Mucosa of descending colon (tissue), 3 donors: ENCODE data around the gene SH3BGR. TPM values are rescaled to one million over a fixed set of nuclear protein-coding genes. Genes with fewer than 3 reads are reported as not detected.
"Not testable (repeated sequence)": the region's sequence is repeated elsewhere in the genome, so short reads cannot be mapped to it uniquely, and the experiment has no call there.

Experiments
- ATAC-seq: fragments of 200-7000 bp; cut with Tn5 transposase; one replicate; pipeline ENCODE4 v1.9.1; 2020; ENCODE audit warnings: mild to moderate bottlenecking, moderate library complexity
- DNase-seq, 3 donors: peaks; one replicate each; pipeline ENCODE4 v3.0.0-alpha.2; 2020
- H3K36me3 ChIP-seq: fragments of 200-600 bp; one replicate; pipeline ENCODE4 v1.8.0; 2021; ENCODE audit warnings: low read depth, mild to moderate bottlenecking
- H3K4me1 ChIP-seq: fragments of 200-600 bp; one replicate; pipeline ENCODE4 v1.8.0; 2021; ENCODE audit warnings: low read depth, mild to moderate bottlenecking
- H3K4me3 ChIP-seq: fragments of 200-600 bp; one replicate; pipeline ENCODE4 v1.8.0; 2021; ENCODE audit warnings: mild to moderate bottlenecking
- H3K9me3 ChIP-seq: fragments of 200-600 bp; one replicate; pipeline ENCODE4 v1.8.0; 2021; ENCODE audit warnings: mild to moderate bottlenecking
- intact Hi-C, 2 donors: fragments of 100-400 bp; cut with DNase I in 1 of 2; cut with micrococcal nuclease in 1 of 2; formaldehyde crosslinking; loops; one replicate each; pipeline versions ENCODE4 v1.11.0 to v1.11.1; 2022; cut with DNase I, micrococcal nuclease
- total RNA-seq, 3 donors: library from RNA; stranded (reverse); fragmentation: NEBNext Ultra II Directional in 2 of 3; extraction: Animal tissue kit (Norgen Biotek cat#: 25700) in 2 of 3; gene quantifications; one replicate each; pipeline versions ENCODE4 v1.2.1 to v1.2.4, GENCODE V29; 2021 to 2023
- TF ChIP-seq, protein P1 (sequence below): fragments of 200-600 bp; IDR thresholded peaks from one replicate; pipeline ENCODE4 v1.8.0; 2022; ENCODE audit warnings: antibody characterized with exemption, mild to moderate bottlenecking
- donor health status: DM: no; HTN: no; CAD: no; lungs with moderate emphysema.
- donor health status: DM: no; HTN: no; CAD: no.
- donor health status: DM: no; HTN: yes; CAD: no.

SH3BGR gene
- total RNA-seq, 3 donors from 2014 or later: 2.2 to 19.7 (median 5.0) TPM

DNA sequence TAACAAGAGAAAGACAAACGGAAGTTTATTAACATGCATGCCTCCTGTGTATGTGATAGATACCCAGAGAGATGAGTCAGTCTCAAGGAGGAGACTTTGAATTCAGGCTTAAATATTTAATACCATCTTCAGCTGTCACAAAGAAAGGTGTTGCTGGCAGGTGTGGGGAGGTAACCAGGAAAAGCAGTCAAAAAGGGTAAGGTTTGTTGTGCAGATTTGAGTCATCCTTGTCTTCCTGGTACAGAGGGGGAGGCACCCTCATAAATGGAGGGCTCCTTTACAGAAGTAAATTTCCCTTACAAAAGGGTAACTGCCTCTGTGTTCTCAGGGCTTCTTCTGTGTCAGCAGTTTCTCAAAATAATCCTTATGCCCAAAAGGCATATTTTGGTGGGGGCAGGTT, 85.8 kb downstream of the SH3BGR start:
- Histone ChIP-seq H3K4me3 (no peak overlapping the region), H3K36me3 (no peaks in the 10 kb centered on the region), H3K4me1 (no peaks in the 10 kb centered on the region), H3K9me3 (no peaks in the 10 kb centered on the region)
- intact Hi-C loops: no loop called here
- peak; percentile 94 for ATAC-seq
- TF ChIP-seq, protein P1, sequence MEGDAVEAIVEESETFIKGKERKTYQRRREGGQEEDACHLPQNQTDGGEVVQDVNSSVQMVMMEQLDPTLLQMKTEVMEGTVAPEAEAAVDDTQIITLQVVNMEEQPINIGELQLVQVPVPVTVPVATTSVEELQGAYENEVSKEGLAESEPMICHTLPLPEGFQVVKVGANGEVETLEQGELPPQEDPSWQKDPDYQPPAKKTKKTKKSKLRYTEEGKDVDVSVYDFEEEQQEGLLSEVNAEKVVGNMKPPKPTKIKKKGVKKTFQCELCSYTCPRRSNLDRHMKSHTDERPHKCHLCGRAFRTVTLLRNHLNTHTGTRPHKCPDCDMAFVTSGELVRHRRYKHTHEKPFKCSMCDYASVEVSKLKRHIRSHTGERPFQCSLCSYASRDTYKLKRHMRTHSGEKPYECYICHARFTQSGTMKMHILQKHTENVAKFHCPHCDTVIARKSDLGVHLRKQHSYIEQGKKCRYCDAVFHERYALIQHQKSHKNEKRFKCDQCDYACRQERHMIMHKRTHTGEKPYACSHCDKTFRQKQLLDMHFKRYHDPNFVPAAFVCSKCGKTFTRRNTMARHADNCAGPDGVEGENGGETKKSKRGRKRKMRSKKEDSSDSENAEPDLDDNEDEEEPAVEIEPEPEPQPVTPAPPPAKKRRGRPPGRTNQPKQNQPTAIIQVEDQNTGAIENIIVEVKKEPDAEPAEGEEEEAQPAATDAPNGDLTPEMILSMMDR: no peak
- no peak for DNase-seq

DNA sequence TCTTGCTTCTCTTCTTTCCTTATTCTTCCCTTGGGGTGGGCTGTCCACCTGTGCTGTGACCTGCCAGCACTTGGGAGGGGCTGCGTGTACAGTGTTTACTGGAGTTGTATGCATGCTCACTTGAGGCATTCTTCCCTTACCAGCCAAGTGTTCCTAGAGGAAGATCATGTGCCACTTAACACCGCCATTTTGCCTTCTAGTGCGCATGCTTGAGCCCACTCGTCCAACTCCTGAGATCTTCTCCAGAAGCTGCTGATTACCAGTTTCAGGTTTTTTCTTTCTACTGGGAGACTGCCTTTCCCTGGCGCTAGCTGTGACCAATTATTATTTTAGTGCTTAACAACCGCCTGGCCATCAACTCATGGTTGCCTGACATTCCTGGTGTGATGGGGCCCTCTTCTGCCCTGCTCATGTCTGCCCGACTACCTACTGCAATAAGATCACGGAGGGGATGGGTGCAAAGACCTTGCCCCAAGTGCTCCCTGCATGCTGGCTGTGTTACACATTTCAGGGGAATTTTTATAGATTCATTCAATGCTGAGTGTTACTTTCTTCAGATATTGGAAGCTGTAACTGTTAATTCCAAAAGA, 86.8 kb downstream of the SH3BGR start:
- no peak overlapping the region for H3K4me3 ChIP-seq
- H3K4me1 ChIP-seq: no peaks in the 10 kb centered on the region
- TF ChIP-seq, protein P1: no peak
- no peaks in the 10 kb centered on the region for H3K36me3 ChIP-seq
- intact Hi-C loops: no loop called here
- peak; percentile 21 for ATAC-seq
- DNase-seq: no peak
- no peaks in the 10 kb centered on the region for H3K9me3 ChIP-seq

DNA sequence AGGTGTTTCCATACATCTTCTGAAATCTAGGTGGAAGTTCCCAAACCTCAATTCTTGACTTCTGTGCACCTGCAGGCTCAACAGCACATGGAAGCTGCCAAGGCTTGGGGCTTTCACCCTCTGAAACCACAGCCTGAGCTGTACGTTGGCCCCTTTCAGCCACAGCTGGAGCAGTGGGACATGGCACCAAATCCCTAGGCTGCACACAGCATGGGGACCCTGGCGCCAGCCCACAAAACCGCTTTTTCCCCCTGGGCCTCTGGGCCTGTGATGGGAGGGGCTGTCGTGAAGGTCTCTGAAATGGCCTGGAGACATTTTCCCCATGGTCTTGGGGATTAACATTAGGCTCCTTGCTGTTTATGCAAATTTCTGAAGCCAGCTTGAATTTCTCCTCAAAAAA, 88.6 kb downstream of the SH3BGR start:
- DNase-seq, H3K4me1 ChIP-seq, ATAC-seq, H3K4me3 ChIP-seq, H3K9me3 ChIP-seq, intact Hi-C loops, H3K36me3 ChIP-seq: not testable (repeated sequence)

DNA sequence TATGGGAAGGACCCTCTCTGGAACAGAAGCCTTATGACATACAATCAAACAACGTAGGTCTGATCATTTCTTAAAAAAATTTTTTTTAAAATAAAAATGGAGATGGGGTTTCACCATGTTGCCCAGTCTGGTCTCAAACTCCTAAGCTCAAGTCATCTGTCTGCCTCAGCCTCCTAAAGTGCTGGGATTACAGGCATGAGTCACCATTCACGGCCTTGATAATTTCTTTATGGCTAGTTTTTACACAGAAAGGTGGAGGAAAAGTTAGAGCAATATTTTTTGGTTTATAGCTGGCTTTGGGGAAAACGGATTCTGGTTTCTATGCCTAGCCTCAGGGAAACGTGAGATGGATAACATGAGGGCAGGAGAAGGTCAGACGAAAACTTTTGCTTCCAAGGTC, 91.0 kb downstream of the SH3BGR start:
- TF ChIP-seq, protein P1: no peak
- ATAC-seq: peak; percentile 78

DNA sequence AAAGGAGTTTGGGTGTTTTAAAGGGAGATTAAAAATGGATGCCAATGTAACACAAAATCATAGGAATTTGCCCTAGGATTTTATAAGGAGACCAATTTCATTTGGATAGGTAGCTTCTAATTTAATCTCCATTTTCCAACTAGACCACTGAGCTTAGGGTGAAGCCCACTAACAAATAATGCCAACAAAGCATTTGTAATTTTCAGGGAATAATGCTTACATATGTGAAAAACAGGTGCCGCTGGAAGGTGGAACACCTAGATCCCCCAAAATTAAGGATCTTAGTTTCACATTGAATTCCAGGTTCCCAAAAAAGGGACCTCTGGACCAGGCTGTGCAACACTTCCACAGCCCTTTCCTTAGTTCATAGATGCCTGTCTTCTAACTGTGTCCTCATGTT, 94.8 kb downstream of the SH3BGR start:
- Histone ChIP-seq H3K36me3 (no peaks in the 10 kb centered on the region), H3K9me3 (peaks cover 3% of the 10 kb centered on the region), H3K4me1 (no peaks in the 10 kb centered on the region), H3K4me3 (no peak overlapping the region)
- TF ChIP-seq, protein P1: no peak
- no peak for DNase-seq
- intact Hi-C loops: no loop called here
- ATAC-seq: no peak

More for the DNA sequence above, 91.0 kb downstream of the SH3BGR start:
- no peaks in the 10 kb centered on the region for H3K36me3 ChIP-seq
- no peaks in the 10 kb centered on the region for H3K9me3 ChIP-seq
- no peak overlapping the region for H3K4me3 ChIP-seq
- intact Hi-C loops: no loop called here
- no peak for DNase-seq
- no peaks in the 10 kb centered on the region for H3K4me1 ChIP-seq

DNA sequence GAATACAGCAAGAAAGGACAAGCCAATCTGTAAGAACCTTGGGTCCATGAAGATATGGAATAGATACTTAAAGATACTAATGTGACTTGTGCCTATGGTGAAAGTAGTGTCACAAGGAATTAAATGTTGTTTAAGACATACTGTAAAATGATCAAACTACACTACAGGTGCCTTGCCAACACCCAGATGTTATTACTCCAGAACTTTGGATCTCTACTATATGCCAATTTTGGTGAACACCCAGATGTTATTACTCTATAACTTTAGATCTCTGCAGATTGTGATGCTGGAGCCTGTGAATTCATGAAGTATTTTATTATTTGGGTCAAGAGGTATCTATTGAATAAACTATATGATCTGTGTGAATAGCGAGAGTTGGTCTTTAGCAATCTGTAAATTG, 101.1 kb downstream of the SH3BGR start:
- H3K4me1 ChIP-seq: no peaks in the 10 kb centered on the region
- TF ChIP-seq, protein P1: no peak
- DNase-seq (no peak), ATAC-seq (peak; percentile 71)
- H3K9me3 ChIP-seq: peaks cover 7% of the 10 kb centered on the region
- intact Hi-C loops: no loop called here
- no peak overlapping the region for H3K4me3 ChIP-seq
- no peaks in the 10 kb centered on the region for H3K36me3 ChIP-seq
